Measurements from ENCODE around the gene JARID2. TPM values are rescaled to one million over a fixed set of nuclear protein-coding genes. Genes with fewer than 3 reads are reported as not detected.

Gene JARID2
- total and polyA plus RNA-seq, 9 of the 15 experiments (the other 6 are each of a cell fraction or from before 2014, with no cell fraction given) = 5.0 to 29.0 (median 15.6) TPM

DNA sequence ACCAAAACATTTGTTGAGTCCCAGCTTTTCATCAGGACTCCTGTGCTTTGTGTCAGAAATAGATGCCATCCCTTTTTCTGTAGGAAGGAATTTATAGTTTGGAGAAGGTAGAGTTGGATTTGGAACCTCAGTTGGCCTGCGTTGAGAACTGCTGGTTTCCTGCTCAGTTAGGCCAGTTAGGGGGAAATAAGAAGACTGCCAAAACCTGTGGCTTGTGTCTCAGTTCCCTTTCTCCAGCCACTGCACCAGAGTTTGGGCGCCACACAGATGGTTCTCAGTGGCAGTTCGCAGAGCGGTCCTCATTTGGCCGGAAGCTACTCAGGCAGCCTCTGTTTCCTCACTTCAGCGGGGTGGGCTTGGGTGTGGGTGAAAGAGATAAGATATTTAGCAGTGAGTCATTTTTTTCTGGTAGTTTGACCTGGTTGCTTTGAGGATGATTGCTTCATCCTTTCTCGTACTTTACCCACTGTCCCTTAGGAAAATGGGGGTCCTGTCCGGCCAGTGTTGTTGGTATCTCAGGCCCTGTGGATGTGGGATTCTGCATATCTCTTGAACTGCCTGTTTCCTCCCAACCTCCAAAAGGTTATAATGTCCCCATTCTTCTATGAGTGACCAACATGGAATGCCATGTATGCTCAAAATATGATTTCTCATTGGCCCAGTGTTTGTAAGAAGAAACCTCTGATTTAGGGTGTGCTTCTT, 53.7 kb downstream of the JARID2 start (continued):
- TF ChIP-seq, protein P1, sequence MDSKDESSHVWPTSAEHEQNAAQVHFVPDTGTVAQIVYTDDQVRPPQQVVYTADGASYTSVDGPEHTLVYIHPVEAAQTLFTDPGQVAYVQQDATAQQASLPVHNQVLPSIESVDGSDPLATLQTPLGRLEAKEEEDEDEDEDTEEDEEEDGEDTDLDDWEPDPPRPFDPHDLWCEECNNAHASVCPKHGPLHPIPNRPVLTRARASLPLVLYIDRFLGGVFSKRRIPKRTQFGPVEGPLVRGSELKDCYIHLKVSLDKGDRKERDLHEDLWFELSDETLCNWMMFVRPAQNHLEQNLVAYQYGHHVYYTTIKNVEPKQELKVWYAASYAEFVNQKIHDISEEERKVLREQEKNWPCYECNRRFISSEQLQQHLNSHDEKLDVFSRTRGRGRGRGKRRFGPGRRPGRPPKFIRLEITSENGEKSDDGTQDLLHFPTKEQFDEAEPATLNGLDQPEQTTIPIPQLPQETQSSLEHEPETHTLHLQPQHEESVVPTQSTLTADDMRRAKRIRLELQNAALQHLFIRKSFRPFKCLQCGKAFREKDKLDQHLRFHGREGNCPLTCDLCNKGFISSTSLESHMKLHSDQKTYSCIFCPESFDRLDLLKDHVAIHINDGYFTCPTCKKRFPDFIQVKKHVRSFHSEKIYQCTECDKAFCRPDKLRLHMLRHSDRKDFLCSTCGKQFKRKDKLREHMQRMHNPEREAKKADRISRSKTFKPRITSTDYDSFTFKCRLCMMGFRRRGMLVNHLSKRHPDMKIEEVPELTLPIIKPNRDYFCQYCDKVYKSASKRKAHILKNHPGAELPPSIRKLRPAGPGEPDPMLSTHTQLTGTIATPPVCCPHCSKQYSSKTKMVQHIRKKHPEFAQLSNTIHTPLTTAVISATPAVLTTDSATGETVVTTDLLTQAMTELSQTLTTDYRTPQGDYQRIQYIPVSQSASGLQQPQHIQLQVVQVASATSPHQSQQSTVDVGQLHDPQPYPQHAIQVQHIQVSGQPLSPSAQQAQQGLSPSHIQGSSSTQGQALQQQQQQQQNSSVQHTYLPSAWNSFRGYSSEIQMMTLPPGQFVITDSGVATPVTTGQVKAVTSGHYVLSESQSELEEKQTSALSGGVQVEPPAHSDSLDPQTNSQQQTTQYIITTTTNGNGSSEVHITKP (IDR thresholded peaks at IDR 0.05; ENCODE audit: partially characterized antibody) = peak; percentile 52
- TF ChIP-seq MCM2 (IDR thresholded peaks at IDR 0.05; ENCODE audit: low read depth) = no peak
- TF ChIP-seq MEF2D (tag; conservative IDR thresholded peaks at IDR 0.05; ENCODE audit: low read depth) = 0 out of 2 replicates have a peak, but pooled peaks have one; percentile 43
- no peak for TF ChIP-seq HOXB6 (CRISPR knock-in tag; IDR thresholded peaks at IDR 0.05; ENCODE audit: borderline replicate concordance)
- TF ChIP-seq, protein P2, sequence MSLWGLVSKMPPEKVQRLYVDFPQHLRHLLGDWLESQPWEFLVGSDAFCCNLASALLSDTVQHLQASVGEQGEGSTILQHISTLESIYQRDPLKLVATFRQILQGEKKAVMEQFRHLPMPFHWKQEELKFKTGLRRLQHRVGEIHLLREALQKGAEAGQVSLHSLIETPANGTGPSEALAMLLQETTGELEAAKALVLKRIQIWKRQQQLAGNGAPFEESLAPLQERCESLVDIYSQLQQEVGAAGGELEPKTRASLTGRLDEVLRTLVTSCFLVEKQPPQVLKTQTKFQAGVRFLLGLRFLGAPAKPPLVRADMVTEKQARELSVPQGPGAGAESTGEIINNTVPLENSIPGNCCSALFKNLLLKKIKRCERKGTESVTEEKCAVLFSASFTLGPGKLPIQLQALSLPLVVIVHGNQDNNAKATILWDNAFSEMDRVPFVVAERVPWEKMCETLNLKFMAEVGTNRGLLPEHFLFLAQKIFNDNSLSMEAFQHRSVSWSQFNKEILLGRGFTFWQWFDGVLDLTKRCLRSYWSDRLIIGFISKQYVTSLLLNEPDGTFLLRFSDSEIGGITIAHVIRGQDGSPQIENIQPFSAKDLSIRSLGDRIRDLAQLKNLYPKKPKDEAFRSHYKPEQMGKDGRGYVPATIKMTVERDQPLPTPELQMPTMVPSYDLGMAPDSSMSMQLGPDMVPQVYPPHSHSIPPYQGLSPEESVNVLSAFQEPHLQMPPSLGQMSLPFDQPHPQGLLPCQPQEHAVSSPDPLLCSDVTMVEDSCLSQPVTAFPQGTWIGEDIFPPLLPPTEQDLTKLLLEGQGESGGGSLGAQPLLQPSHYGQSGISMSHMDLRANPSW (CRISPR knock-in tag; IDR thresholded peaks at IDR 0.05) = peak; percentile 18; the same call in 1 of the 2 replicates
- no peak for TF ChIP-seq ZNF77 (CRISPR knock-in tag; IDR thresholded peaks at IDR 0.05)
- TF ChIP-seq ZNF263 (CRISPR knock-in tag; IDR thresholded peaks at IDR 0.05; ENCODE audit: borderline replicate concordance) = peak; percentile 62; the same call in 1 of the 2 replicates
- TF ChIP-seq, protein P3, sequence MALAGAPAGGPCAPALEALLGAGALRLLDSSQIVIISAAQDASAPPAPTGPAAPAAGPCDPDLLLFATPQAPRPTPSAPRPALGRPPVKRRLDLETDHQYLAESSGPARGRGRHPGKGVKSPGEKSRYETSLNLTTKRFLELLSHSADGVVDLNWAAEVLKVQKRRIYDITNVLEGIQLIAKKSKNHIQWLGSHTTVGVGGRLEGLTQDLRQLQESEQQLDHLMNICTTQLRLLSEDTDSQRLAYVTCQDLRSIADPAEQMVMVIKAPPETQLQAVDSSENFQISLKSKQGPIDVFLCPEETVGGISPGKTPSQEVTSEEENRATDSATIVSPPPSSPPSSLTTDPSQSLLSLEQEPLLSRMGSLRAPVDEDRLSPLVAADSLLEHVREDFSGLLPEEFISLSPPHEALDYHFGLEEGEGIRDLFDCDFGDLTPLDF (CRISPR knock-in tag; IDR thresholded peaks at IDR 0.05) = no peak
- peak; percentile 70; the same call in 1 of the 2 replicates for TF ChIP-seq ZKSCAN1 (IDR thresholded peaks at IDR 0.05; ENCODE audit: low read depth, low read length)
- no peak for TF ChIP-seq DDX20 (tag; IDR thresholded peaks at IDR 0.05; ENCODE audit: low read depth)
- TF ChIP-seq, protein P4, sequence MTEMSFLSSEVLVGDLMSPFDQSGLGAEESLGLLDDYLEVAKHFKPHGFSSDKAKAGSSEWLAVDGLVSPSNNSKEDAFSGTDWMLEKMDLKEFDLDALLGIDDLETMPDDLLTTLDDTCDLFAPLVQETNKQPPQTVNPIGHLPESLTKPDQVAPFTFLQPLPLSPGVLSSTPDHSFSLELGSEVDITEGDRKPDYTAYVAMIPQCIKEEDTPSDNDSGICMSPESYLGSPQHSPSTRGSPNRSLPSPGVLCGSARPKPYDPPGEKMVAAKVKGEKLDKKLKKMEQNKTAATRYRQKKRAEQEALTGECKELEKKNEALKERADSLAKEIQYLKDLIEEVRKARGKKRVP (CRISPR knock-in tag; IDR thresholded peaks at IDR 0.05) = peak; percentile 72
- TF ChIP-seq EHMT2 (IDR thresholded peaks at IDR 0.05) = no peak; the same call in 1 of the 2 replicates
- TF ChIP-seq, protein P5, sequence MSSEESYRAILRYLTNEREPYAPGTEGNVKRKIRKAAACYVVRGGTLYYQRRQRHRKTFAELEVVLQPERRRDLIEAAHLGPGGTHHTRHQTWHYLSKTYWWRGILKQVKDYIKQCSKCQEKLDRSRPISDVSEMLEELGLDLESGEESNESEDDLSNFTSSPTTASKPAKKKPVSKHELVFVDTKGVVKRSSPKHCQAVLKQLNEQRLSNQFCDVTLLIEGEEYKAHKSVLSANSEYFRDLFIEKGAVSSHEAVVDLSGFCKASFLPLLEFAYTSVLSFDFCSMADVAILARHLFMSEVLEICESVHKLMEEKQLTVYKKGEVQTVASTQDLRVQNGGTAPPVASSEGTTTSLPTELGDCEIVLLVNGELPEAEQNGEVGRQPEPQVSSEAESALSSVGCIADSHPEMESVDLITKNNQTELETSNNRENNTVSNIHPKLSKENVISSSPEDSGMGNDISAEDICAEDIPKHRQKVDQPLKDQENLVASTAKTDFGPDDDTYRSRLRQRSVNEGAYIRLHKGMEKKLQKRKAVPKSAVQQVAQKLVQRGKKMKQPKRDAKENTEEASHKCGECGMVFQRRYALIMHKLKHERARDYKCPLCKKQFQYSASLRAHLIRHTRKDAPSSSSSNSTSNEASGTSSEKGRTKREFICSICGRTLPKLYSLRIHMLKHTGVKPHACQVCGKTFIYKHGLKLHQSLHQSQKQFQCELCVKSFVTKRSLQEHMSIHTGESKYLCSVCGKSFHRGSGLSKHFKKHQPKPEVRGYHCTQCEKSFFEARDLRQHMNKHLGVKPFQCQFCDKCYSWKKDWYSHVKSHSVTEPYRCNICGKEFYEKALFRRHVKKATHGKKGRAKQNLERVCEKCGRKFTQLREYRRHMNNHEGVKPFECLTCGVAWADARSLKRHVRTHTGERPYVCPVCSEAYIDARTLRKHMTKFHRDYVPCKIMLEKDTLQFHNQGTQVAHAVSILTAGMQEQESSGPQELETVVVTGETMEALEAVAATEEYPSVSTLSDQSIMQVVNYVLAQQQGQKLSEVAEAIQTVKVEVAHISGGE (CRISPR knock-in tag; IDR thresholded peaks at IDR 0.05) = no peak
- no peak; the same call in 1 of the 2 replicates for TF ChIP-seq NFATC3 (IDR thresholded peaks at IDR 0.05)

Data from K562 (cell line).